Right lung (tissue), 5 donors: ENCODE results near the gene GGTLC2. TPM values are rescaled to one million over a fixed set of nuclear protein-coding genes. Genes with fewer than 3 reads are reported as not detected.
"Not testable (repeated sequence)": the region's sequence is repeated elsewhere in the genome, so short reads cannot be mapped to it uniquely, and the experiment has no call there.

Experiments
- DNase-seq, 2 donors: peaks; one replicate each; pipeline ENCODE4 v3.0.0-alpha.2; 2013
- polyA plus RNA-seq, 5 donors: library from polyadenylated mRNA; unstranded; fragments of 120-200 nt; gene quantifications; one replicate each; pipeline versions ENCODE4 v1.2.1 to v1.2.3, GENCODE V29; 2013; ENCODE audit warnings: inconsistent platforms in 1 of 5, low replicate concordance in 1 of 5; ENCODE audit not compliant: insufficient read length in 5 of 5, insufficient read depth in 1 of 5

GGTLC2 gene
- polyA plus RNA-seq, 5 donors, result 0.21 to 0.43 (median 0.34) TPM; not detected in 1

- DNase-seq, result no peak
These were observed 23.8 kb downstream of the GGTLC2 start for GRCh38 chr22:22667966-22668880.

- DNase-seq, result no peak
These were observed 24.7 kb downstream of the GGTLC2 start for GRCh38 chr22:22669093-22669492.

- DNase-seq, result no peak
These were observed 25.8 kb downstream of the GGTLC2 start for GRCh38 chr22:22670076-22670795.

GRCh38 chr22:22671506-22671905 is 27.1 kb downstream of the GGTLC2 start:
- no peak for DNase-seq

GRCh38 chr22:22673099-22673498 is 28.7 kb downstream of the GGTLC2 start:
- no peak for DNase-seq

- DNase-seq, result no peak
These were observed 29.2 kb downstream of the GGTLC2 start for GRCh38 chr22:22673628-22674027.

GRCh38 chr22:22674467-22674866 is 30.1 kb downstream of the GGTLC2 start:
- no peak for DNase-seq

GRCh38 chr22:22678970-22679369 is 34.6 kb downstream of the GGTLC2 start:
- DNase-seq, result no peak

GRCh38 chr22:22680396-22680795 is 36.0 kb downstream of the GGTLC2 start:
- DNase-seq, result no peak

GRCh38 chr22:22681221-22681739 is 36.9 kb downstream of the GGTLC2 start:
- no peak for DNase-seq

- no peak for DNase-seq
These were observed 37.8 kb downstream of the GGTLC2 start for GRCh38 chr22:22682196-22682595.

- no peak for DNase-seq
These were observed 38.6 kb downstream of the GGTLC2 start for GRCh38 chr22:22682807-22683667.

GRCh38 chr22:22683668-22684361 is 39.4 kb downstream of the GGTLC2 start:
- no peak for DNase-seq

GRCh38 chr22:22684580-22685561 is 40.5 kb downstream of the GGTLC2 start:
- no peak for DNase-seq

GRCh38 chr22:22685586-22685985 is 41.2 kb downstream of the GGTLC2 start:
- no peak for DNase-seq

- not testable (repeated sequence) for DNase-seq
These were observed 42.0 kb downstream of the GGTLC2 start for GRCh38 chr22:22686202-22687115.

- peak in 1 of 2 donors; percentile 29 for DNase-seq
These were observed 43.5 kb downstream of the GGTLC2 start for GRCh38 chr22:22687638-22688500.
